HepG2 (cell line): ENCODE results near the gene TUBG2. TPM values are rescaled to one million over a fixed set of nuclear protein-coding genes. Genes with fewer than 3 reads are reported as not detected.

ENCODE experiments used
- ARNT ChIP-seq: fragments of 450-650 bp; IDR thresholded peaks from 2 replicates; pipeline ENCODE4 v1.6.1; 2017
- BRD4 ChIP-seq: sonication (generic); formaldehyde crosslinking; IDR thresholded peaks from 2 replicates; pipeline ENCODE4 v1.4.0; 2020; ENCODE audit warnings: missing genetic modification reagents
- HHEX ChIP-seq: IDR thresholded peaks from 2 replicates; pipeline ENCODE4 v1.6.1; 2016; ENCODE audit warnings: control low read depth
- HOXA5 ChIP-seq: sonication (generic); formaldehyde crosslinking; IDR thresholded peaks from 2 replicates; pipeline ENCODE4 v1.4.0; 2020; ENCODE audit warnings: missing genetic modification reagents
- MAFF ChIP-seq: IDR thresholded peaks from 2 replicates; pipeline ENCODE4 v1.6.1; 2011; ENCODE audit warnings: low read depth, low read length, improper control_type of control experiment
- NONO ChIP-seq, 2 experiments: fragments of 450-650 bp in 1 of 2; sonication (generic) in 1 of 2; formaldehyde crosslinking in 1 of 2; IDR thresholded peaks in 1 of 2; conservative IDR thresholded peaks in 1 of 2; 2 replicates each; pipeline versions ENCODE4 v1.6.1 to v1.8.0; 2017 to 2022; ENCODE audit warnings: mild to moderate bottlenecking in 1 of 2, missing genetic modification reagents in 1 of 2, moderate library complexity in 1 of 2
- RARG ChIP-seq: sonication (generic); formaldehyde crosslinking; IDR thresholded peaks from 2 replicates; pipeline ENCODE4 v1.4.0; 2020; ENCODE audit warnings: low read depth, mild to moderate bottlenecking, missing genetic modification reagents
- SUZ12 ChIP-seq: fragments of 150-350 bp; IDR thresholded peaks from 2 replicates; pipeline ENCODE4 v1.6.1; 2014; ENCODE audit warnings: low read depth, low read length
- TBX3 ChIP-seq: fragments of 450-650 bp; IDR thresholded peaks from 2 replicates; pipeline ENCODE4 v1.6.1; 2017; ENCODE audit warnings: antibody characterized with exemption, mild to moderate bottlenecking, inconsistent platforms, borderline replicate concordance
- ZBTB2 ChIP-seq: sonication (generic); formaldehyde crosslinking; IDR thresholded peaks from 2 replicates; pipeline ENCODE4 v1.8.0; 2022; ENCODE audit warnings: low read depth, missing genetic modification reagents
- ZBTB3 ChIP-seq: sonication (generic); formaldehyde crosslinking; IDR thresholded peaks from 2 replicates; pipeline ENCODE4 v1.4.0; 2020; ENCODE audit warnings: low read depth, mild to moderate bottlenecking, moderate library complexity, missing genetic modification reagents, borderline replicate concordance
- ZFAT ChIP-seq: sonication (generic); formaldehyde crosslinking; conservative IDR thresholded peaks from 2 replicates; pipeline ENCODE4 v1.8.1; 2023; ENCODE audit warnings: missing genetic modification reagents, inconsistent platforms
- ZFP1 ChIP-seq: IDR thresholded peaks from 2 replicates; pipeline ENCODE4 v1.6.1; 2016
- ZFP37 ChIP-seq: sonication (generic); formaldehyde crosslinking; IDR thresholded peaks from 2 replicates; pipeline ENCODE4 v1.4.0; 2020; ENCODE audit warnings: missing genetic modification reagents, borderline replicate concordance
- ZFX ChIP-seq: sonication (generic); formaldehyde crosslinking; IDR thresholded peaks from 2 replicates; pipeline ENCODE4 v1.4.0; 2020; ENCODE audit warnings: mild to moderate bottlenecking, low read depth, missing genetic modification reagents, moderate library complexity
- ZNF10 ChIP-seq: sonication (generic); formaldehyde crosslinking; IDR thresholded peaks from 2 replicates; pipeline ENCODE4 v1.4.0; 2020; ENCODE audit warnings: mild to moderate bottlenecking, low read depth, missing genetic modification reagents, borderline replicate concordance
- ZNF160 ChIP-seq: sonication (generic); formaldehyde crosslinking; IDR thresholded peaks from 2 replicates; pipeline ENCODE4 v1.8.0; 2022; ENCODE audit warnings: mild to moderate bottlenecking, inconsistent platforms, missing genetic modification reagents
- ZNF18 ChIP-seq: sonication (generic); formaldehyde crosslinking; IDR thresholded peaks from 2 replicates; pipeline ENCODE4 v1.8.0; 2022; ENCODE audit warnings: mild to moderate bottlenecking, missing genetic modification reagents; ENCODE audit not compliant: insufficient replicate concordance
- ZNF275 ChIP-seq: sonication (generic); formaldehyde crosslinking; IDR thresholded peaks from 2 replicates; pipeline ENCODE4 v1.8.0; 2022; ENCODE audit warnings: missing genetic modification reagents, mild to moderate bottlenecking, inconsistent platforms, borderline replicate concordance
- ZNF441 ChIP-seq: sonication (generic); formaldehyde crosslinking; IDR thresholded peaks from 2 replicates; pipeline ENCODE4 v1.7.0; 2021; ENCODE audit warnings: missing genetic modification reagents, borderline replicate concordance
- ZNF549 ChIP-seq: sonication (generic); formaldehyde crosslinking; IDR thresholded peaks from 2 replicates; pipeline ENCODE4 v1.5.0; 2020; ENCODE audit warnings: missing genetic modification reagents
- ZNF878 ChIP-seq: sonication (generic); formaldehyde crosslinking; IDR thresholded peaks from 2 replicates; pipeline ENCODE4 v1.8.1; 2023; ENCODE audit warnings: mild to moderate bottlenecking, missing genetic modification reagents, moderate library complexity
- ZNF891 ChIP-seq: sonication (generic); formaldehyde crosslinking; IDR thresholded peaks from 2 replicates; pipeline ENCODE4 v1.5.0; 2020; ENCODE audit warnings: mild to moderate bottlenecking, missing genetic modification reagents
- ZSCAN21 ChIP-seq: sonication (generic); formaldehyde crosslinking; IDR thresholded peaks from 2 replicates; pipeline ENCODE4 v1.8.0; 2022; ENCODE audit warnings: mild to moderate bottlenecking, missing genetic modification reagents, moderate library complexity, borderline replicate concordance
- polyA plus RNA-seq, 8 experiments: library from polyadenylated mRNA; depleted of rRNA in 3 of 8; stranded (reverse) in 7 of 8; unstranded in 1 of 8; fragments of >200 nt; fragmentation: Illumina TruSeq in 4 of 8; extraction: Trizol in 4 of 8; gene quantifications; 2 replicates each; pipeline versions ENCODE4 v1.2.1 to v1.2.3, GENCODE V29; 2011 to 2016; ENCODE audit warnings: low read depth in 4 of 8, missing spikeins in 1 of 8, mixed read lengths in 1 of 8; ENCODE audit not compliant: insufficient read depth in 1 of 8
- total RNA-seq, 5 experiments: library from RNA; depleted of rRNA; stranded (reverse); fragments of >200 nt; fragmentation: Illumina TruSeq; extraction: Trizol; gene quantifications; 2 replicates each; pipeline ENCODE4 v1.2.3, GENCODE V29; 2016; ENCODE audit warnings: low read depth in 1 of 5

TUBG2 gene
- total and polyA plus RNA-seq, 2 of the 13 experiments (the other 11 are each of a cell fraction or from before 2014, with no cell fraction given): 16.0 to 42.3 TPM

- TF ChIP-seq ZNF18 (CRISPR knock-in tag) (no peak), ZNF10 (CRISPR knock-in tag) (no peak), NONO (IDR thresholded peaks at IDR 0.05) (no peak), NONO (CRISPR knock-in tag; conservative IDR thresholded peaks at IDR 0.05) (no peak; the same call in 1 of the 2 replicates), ZNF891 (CRISPR knock-in tag) (peak; percentile 58; the same call in 1 of the 2 replicates), HOXA5 (CRISPR knock-in tag) (peak; percentile 10; the same call in 1 of the 2 replicates), ZNF441 (CRISPR knock-in tag) (no peak; the same call in 1 of the 2 replicates), ZSCAN21 (CRISPR knock-in tag) (peak; percentile 45; the same call in 1 of the 2 replicates), BRD4 (peak; percentile 79), ZNF275 (CRISPR knock-in tag) (no peak; the same call in 1 of the 2 replicates), ZNF549 (CRISPR knock-in tag) (no peak), ZNF878 (no peak), MAFF (no peak), RARG (CRISPR knock-in tag) (no peak), ZNF160 (CRISPR knock-in tag) (peak; percentile 30; the same call in 1 of the 2 replicates), ZBTB2 (CRISPR knock-in tag) (peak; percentile 63; the same call in 1 of the 2 replicates), ARNT (no peak), ZBTB3 (CRISPR knock-in tag) (no peak), ZFP37 (CRISPR knock-in tag) (no peak), SUZ12 (no peak), ZFP1 (CRISPR knock-in tag) (no peak), ZFX (peak; percentile 41), HHEX (no peak), ZFAT (0 out of 2 replicates have a peak, but pooled peaks have one; percentile 45), TBX3 (no peak)
Measured at GRCh38 chr17:42676424-42677011, 17.4 kb downstream of the TUBG2 start, which contains the start of gene PLEKHH3 (continued).
